Measurements from ENCODE around the gene PTPRT. TPM values are rescaled to one million over a fixed set of nuclear protein-coding genes. Genes with fewer than 3 reads are reported as not detected.

The PTPRT gene
- total and polyA plus RNA-seq, 10 of the 15 experiments (the other 5 are each of a cell fraction or from before 2014, with no cell fraction given): not detected

- POLR2A ChIA-PET: no interaction called here
- no peak for TF ChIP-seq IKZF2 (IDR thresholded peaks at IDR 0.05)
- no peak for TF ChIP-seq MEF2B (IDR thresholded peaks at IDR 0.05; ENCODE audit: partially characterized antibody, poor library complexity, severe bottlenecking)
- no peak for TF ChIP-seq ZZZ3 (IDR thresholded peaks at IDR 0.05; ENCODE audit: control insufficient read depth, insufficient read length, low read depth)
- no peak for TF ChIP-seq EED (IDR thresholded peaks at IDR 0.05; ENCODE audit: low read depth)
- no peak for TF ChIP-seq BRCA1 (IDR thresholded peaks at IDR 0.05; ENCODE audit: low read depth, low read length)
- no peak for TF ChIP-seq CTCF (IDR thresholded peaks at IDR 0.05 in 2 of 3, conservative IDR thresholded peaks at IDR 0.05 in 1 of 3; ENCODE audit: control insufficient read depth in 2 of 3, extremely low read depth in 1 of 3, insufficient read depth in 1 of 3, low read depth in 3 of 3, low read length in 3 of 3)
- TF ChIP-seq STAT3 (IDR thresholded peaks at IDR 0.05; ENCODE audit: low read depth, low read length): no peak
- TF ChIP-seq CUX1 (IDR thresholded peaks at IDR 0.05; ENCODE audit: insufficient replicate concordance, low read depth, low read length): no peak
- no peak for TF ChIP-seq RELA (IDR thresholded peaks at IDR 0.05; ENCODE audit: borderline replicate concordance, partially characterized antibody)
- TF ChIP-seq JUNB (IDR thresholded peaks at IDR 0.05): no peak
- no peak for TF ChIP-seq USF1 (IDR thresholded peaks at IDR 0.05; ENCODE audit: borderline replicate concordance, extremely low read length, insufficient read depth, low read depth, low read length)
- TF ChIP-seq TCF12 (IDR thresholded peaks at IDR 0.05; ENCODE audit: low read depth, low read length): no peak
- no peak for TF ChIP-seq ZNF207 (IDR thresholded peaks at IDR 0.05; ENCODE audit: borderline replicate concordance)
- no peak for TF ChIP-seq LARP7 (IDR thresholded peaks at IDR 0.05)
- no peak for TF ChIP-seq POLR2AphosphoS5 (IDR thresholded peaks at IDR 0.05; ENCODE audit: low read length)
- no peak for TF ChIP-seq MTA3 (IDR thresholded peaks at IDR 0.05; ENCODE audit: borderline replicate concordance, low read length)
- no peak for TF ChIP-seq ESRRA (IDR thresholded peaks at IDR 0.05; ENCODE audit: low read length)
- BruUV-seq (replicated peaks): no TSS peak
Observed at GRCh38 chr20:43178080-43178479, 11.6 kb downstream of the PTPRT start.

More at GRCh38 chr20:43178080-43178479, 11.6 kb downstream of the PTPRT start:
- ChIA-PET SMC1A (ENCODE audit: uncharacterized antibody, unreplicated experiment) (interaction anchor here (1.1 kb wide), 1 partner anchor 8 kb away, joined by 3 read pairs; no protein-coding TSS in a partner anchor), RAD21 (ENCODE audit: unreplicated experiment) (no interaction called here), CTCF (no interaction called here)
- no peak overlapping the region for H3K4me3 ChIP-seq
- no peak for ATAC-seq
- H3K36me3 ChIP-seq (ENCODE audit: control insufficient read depth in 2 of 2, insufficient read depth in 2 of 2, low read length in 1 of 2): no peaks in the 10 kb centered on the region
- in situ Hi-C loops (cut with MboI) (no loop called here), intact Hi-C loops (cut with micrococcal nuclease; ENCODE audit: unreplicated experiment) (no loop called here)
- H3K79me2 ChIP-seq (ENCODE audit: control insufficient read depth, insufficient read depth, low read length): no peaks in the 10 kb centered on the region
- no peak overlapping the region for H3K4me2 ChIP-seq (ENCODE audit: control insufficient read depth, insufficient read depth)
- H2AFZ ChIP-seq (ENCODE audit: control insufficient read depth, low read depth, low read length): no peak overlapping the region
- no peak for FAIRE-seq
- WGBS (ENCODE audit: insufficient coverage, insufficient replicate concordance, low lambda C conversion rate, missing lambda C conversion rate): 21% methylated on average over 2 of the region's 2 CpGs
- H3K27ac ChIP-seq (ENCODE audit: control insufficient read depth, insufficient read depth): no peak overlapping the region
- DNase-seq (ENCODE audit: low read depth, low spot score): no peak
- H3K27me3 ChIP-seq (replicated peaks in 1 of 2; ENCODE audit: control insufficient read depth in 2 of 2, insufficient read depth in 2 of 2, low read length in 1 of 2): no peaks in the 10 kb centered on the region; a peak in 1 of 4 replicates
- no peaks in the 10 kb centered on the region for H3K4me1 ChIP-seq (ENCODE audit: control insufficient read depth, insufficient read depth, low read length)
- H4K20me1 ChIP-seq (ENCODE audit: control insufficient read depth, insufficient read depth): no peaks in the 10 kb centered on the region
- no peak overlapping the region for H3K9ac ChIP-seq (ENCODE audit: control insufficient read depth, insufficient read depth, low read length)
- no peaks in the 10 kb centered on the region; the same call in 2 of the 3 replicates for H3K9me3 ChIP-seq (replicated peaks; ENCODE audit: control insufficient read depth, insufficient read depth, low read length)
